GM21423 (cell line): Measurements from ENCODE around the gene HMG20A.

ENCODE experiments used
- ATAC-seq: cut with Tn5 transposase; IDR thresholded peaks from one replicate; pipeline ENCODE4 v1.9.1; 2021; ENCODE audit warnings: mild to moderate bottlenecking, moderate library complexity; ENCODE audit not compliant: unreplicated experiment

HMG20A gene

DNA sequence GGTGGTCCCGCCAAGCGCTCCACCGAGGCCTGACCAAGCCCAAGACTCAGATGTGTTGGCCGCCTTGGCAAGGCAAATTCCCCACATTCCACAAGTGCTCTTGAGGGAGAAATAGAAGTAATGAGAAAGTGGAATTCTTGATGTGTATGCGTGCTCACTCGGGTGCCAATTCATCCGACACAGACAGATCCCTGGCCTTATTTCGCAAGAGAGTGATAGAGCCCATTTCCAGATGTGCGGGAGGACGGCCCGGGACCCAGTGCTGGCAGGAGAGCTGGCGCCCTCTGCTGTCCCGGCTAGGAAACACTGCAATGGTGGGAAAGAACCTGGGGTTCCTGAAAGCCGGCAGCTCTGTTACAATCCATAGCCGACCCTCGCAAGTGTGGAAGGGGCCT, 76.0 kb downstream of the HMG20A start:
- ATAC-seq: no peak

DNA sequence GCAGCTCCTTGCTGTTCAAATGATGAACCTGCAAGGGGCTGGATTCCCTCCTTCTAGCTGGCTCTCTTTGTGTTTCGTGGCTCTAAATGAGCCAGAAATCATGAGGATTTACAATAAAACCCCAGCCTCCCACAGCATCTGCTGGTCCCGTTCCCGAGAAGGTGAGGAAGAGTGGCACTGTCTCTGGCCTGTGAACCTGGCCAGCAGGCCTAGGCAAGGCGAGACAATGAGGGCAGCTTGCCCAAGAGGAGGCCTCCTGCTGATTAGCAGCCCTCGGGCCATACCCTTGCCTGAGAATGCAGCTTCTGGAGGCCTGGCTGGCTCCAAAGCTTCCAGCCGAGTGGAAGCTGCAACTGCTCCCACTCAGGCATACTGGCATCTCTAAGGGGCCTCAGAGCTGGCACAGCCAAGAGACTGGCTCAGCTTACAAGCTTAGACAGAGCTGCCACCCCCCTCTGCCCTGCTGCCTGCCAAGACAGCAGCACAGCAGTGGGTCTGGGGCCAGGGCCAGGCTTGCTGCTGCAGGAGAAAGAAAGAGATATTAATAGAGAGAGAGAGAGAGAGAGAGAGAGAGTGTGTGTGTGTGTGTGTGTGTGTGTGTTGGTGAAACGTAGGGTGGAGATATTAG, 76.5 kb downstream of the HMG20A start:
- no peak for ATAC-seq

DNA sequence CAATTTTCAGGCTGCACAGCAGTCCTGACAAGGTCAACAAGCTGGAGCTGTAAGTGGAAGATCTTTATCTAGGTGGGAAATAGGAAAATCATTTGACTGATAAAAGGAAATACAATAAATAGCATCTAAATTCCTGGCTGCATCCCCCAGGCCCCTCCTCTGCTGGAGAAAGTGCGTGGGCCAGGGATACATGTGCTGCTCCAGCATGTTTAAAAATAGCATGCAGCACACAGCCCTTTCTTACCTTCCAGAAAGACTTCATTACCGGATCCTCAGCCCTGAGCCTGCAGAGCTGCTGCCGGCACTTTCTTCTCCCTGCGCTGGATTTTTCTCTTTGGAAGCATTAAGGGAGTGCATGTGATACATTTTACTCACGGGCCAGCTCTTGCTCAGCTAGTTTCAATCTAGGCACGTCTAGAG, 77.3 kb downstream of the HMG20A start:
- ATAC-seq: no peak

- no peak for ATAC-seq
These were observed 78.5 kb downstream of the HMG20A start for GRCh38 chr15:77499087-77499760.

- no peak for ATAC-seq
These were observed 80.3 kb downstream of the HMG20A start for GRCh38 chr15:77500989-77501388.

GRCh38 chr15:77502379-77503095, 81.8 kb downstream of the HMG20A start:
- ATAC-seq: no peak

DNA sequence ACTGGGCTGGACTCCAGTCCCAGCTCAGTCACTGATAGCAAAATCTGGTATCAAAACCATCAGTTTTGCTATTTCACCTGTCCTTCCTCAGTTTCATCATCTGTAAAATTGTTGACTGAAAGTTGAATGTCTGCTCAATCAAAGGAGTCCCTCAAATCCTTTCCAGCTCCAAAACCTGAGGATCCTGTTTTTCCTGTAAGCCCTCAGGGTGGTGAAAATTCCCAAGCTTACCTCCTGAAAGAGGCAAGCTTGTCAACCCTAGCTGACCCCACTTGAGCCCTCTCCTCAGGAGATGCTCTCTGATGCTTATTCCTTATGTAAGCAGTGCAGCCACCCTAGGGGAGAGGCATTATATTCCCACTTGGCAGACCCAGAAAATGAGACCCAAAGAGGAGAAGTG, 82.6 kb downstream of the HMG20A start:
- no peak for ATAC-seq

- no peak for ATAC-seq
These were observed 83.1 kb downstream of the HMG20A start for GRCh38 chr15:77503764-77504163.

GRCh38 chr15:77504306-77504705, 83.6 kb downstream of the HMG20A start:
- ATAC-seq: no peak

- no peak for ATAC-seq
These were observed 84.2 kb downstream of the HMG20A start for GRCh38 chr15:77504871-77505270.

DNA sequence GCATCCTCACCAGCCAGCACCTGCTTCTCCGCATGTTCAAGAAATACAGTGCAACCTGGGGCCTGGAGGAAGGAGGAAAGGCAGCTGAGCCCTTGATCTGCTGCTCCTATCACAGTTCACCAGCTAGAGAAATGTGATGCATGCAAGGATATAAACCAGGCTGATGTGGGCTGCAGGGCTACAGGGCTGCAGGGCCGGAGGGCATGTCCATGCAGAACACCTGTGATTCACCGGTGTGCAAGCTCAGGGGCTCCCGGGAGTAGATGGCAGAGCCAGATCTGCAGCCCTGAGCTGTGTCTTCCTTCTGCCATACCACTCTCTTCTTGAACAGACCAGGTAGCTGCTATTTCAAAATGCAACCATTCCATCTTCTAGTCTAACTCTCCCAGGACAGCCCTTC, 84.9 kb downstream of the HMG20A start:
- ATAC-seq: no peak

- no peak for ATAC-seq
These were observed 85.8 kb downstream of the HMG20A start for GRCh38 chr15:77506311-77507142.

DNA sequence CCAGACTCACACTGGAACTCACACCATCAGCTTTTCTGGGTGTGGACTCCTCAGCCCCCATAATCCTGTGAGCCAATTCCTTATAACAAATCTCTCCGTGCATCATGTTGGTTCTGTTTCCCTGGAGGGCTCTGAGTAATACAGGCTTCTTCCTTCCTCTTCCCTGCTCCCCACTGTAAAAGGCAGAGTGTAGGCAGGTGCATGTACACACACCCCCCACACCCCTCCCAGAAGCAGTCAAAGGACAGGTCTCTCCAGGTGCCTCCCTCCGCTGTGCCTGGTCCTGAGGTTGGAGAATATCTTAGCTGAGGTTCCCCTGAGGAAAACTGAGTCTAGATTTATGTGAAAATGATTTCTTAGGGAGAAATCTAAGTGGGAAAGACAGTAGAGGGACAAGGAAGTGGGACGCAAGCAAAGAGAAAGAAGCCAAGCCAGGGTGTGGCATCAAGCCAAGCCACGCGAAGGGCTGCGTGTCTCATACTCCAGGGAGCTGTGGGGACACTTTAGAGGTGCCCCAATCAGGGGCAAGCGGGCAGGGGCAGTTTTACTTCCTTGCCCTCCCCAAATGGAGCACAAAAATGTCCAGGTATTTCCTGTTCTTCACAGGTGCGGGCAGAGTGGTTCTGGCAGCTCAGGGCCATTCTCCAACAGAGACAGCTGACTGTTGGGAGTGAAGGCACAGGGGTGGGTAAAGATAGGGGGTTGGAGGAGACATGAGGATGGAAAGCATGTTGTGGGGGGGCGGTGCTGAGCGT, 86.6 kb downstream of the HMG20A start:
- ATAC-seq: no peak

- no peak for ATAC-seq
These were observed 87.2 kb downstream of the HMG20A start for GRCh38 chr15:77507911-77508310.

DNA sequence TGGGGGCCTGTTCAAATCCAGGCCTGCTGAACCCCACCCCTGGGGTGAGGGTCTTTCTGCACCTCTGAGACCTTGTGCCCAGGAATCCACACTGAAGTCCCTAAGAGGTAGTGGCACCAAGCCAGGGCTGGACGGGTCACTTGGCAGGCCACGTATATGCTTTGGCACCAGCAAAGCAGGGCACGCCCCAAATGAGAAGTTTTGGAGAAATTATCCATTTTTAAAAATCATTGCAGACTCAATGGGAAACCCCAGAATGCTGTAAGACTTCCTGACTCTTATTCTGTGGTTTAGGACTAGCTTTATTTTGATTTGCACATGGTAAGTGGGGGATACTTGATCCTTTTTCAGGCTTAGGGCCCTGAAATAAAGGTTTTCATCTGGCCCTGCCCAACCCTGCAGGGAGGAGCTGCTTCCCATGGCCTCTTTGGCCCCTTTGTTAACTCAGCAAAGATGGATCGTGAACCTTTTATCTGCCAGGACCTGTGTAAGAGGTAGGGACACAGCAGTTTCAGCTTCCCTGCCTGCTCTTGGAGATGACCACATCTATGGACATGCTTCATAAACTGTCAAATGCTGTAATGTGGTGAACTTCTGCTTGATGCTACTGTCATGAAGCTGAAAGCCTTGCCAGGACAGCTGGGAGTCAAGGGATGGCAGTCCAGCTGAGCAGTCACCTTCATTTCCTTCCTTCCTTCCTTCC, 88.0 kb downstream of the HMG20A start:
- no peak for ATAC-seq

- no peak for ATAC-seq
These were observed 89.7 kb downstream of the HMG20A start for GRCh38 chr15:77510066-77511057.

DNA sequence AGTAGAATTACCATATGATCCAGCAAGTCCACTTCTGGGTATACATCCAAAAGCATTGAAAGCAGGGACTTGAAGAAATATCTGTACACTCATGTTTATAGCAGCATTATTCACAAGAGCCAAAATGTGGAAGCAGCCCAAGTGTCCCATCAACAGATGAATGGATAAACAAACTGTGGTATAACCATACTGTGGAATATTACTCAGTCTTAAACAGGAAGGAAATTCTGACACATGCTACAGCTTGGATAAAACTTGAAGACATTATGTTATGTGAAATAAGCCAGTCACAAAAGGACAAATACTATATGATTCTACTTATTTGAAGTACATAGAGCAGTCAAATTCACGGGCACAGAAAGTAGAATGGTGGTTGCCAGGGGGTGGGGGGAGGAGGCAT, 91.2 kb downstream of the HMG20A start:
- no peak for ATAC-seq

DNA sequence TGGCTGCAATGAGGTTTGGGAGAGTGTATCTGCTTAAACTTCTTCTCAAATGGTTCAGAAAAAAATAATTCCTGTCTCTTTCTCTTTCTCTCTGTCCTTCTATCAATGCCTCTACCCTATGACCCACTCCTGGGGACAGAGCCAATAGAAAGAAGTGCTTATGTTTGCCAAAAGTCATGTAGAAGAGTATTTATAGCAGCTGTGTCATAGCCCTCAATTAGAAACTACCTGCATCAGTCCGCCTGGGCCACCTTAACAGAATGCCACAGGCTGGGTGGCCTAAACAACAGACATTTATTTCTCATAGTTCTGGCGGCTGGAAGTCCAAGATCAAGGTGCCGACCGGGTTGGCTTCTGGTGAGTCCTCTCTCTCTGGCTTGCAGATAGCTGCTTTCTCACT, 92.5 kb downstream of the HMG20A start:
- ATAC-seq: no peak
